ENCODE results near the gene NAV3.

NAV3 gene

DNA sequence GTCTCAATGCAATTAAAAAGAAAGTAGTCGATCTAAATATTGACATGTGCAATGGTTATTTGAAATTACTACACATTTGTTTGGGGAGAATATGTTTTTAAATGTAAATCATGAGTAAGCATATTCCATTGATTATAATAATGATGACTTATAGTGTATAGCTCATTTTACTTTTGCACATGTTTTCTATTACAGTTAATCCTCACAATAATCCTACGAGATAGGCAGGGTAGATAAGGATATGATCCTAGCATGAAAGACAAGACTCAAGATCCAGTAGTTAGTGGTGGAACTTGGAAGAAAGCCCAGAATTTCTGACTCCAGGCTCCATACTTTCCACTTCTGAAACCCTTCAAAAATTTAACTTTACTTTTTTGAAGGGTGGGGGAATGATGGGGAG is 94.0 kb downstream of the NAV3 start:
- DNase-seq (ENCODE audit: low spot score) = no peak

DNA sequence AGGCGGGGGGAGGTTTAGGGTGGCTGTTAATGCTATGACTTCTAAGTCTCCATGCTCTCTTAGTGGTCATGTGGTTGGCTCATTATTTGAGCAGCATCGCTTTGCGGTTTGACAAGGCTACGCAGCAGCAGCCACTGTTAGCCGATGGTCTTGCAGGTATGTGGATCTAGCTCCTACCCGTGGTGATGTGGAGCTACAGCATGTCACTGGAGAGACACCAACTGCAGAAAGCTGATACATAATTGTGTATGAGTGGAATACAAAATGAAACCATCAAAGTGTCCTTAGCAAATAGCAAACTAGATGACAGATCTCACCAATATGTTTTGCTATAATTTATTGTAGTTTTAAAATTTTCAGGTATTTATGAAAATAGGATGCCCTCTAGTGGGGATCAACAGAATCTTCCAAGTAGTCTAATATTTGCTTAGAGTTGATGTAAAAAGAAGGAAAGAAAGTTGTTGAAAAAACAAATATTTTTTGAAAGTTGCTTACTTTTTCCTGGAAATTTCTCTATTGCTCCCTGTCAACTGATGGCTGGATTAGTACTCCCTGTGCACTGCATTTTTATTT is 94.9 kb downstream of the NAV3 start:
- peak; percentile 34 for DNase-seq (ENCODE audit: low spot score)

DNA sequence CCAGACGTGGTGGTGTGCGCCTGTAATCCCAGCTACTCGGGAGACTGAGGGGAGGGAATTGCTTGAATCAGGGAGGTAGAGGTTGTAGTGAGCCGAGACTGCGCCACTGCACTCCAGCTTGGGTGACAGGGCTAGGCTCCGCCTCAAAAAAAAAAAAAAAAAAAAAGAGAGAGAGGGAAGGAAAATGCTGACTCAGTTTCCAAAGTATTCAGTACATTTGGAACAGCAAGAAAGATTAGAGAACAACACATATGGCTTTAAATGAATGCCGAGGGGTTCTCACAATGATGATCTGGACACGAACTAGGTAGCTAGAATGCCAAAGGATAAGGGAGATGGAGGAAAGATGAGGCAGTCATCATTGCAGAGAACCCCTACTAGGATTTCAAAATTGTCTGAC is 97.4 kb downstream of the NAV3 start:
- no peak for DNase-seq (ENCODE audit: low spot score)

DNA sequence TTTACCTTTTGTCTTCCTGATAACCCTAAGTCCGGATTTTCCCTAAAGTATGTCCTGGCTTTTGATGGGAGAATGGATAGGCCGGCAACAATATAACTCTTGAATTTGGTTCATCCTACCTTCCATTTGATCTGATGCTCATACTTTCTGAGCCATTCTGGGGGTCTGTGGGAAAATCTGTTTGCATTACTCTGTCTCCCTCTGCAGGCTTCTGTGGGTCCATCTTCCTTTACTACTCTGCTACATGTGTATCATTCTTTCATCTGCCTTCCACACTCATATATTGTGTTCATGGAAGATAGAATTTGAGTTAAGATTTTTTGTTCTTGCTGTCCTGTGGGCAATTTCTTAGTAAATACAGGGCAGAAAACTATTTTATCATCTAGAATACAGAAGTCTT is 101.5 kb downstream of the NAV3 start:
- no peak for DNase-seq (ENCODE audit: low spot score)

DNA sequence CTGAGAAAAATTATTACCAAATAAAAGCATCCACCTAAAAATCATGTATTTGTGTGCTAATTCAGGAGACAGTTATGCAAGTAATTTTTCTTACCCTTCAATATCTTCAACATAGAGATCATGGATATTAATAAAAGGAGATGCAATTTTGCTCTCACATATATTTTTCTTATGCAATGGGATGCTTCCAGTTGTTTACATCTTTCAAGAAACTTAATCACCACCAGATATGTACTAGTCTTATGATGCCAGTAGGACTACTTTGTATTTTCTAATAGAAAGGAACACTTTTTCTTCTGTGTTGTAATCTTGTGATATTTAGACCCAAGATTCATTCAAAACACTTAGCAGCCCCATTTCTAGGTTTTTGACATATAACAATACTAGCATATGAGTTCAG is 107.6 kb downstream of the NAV3 start:
- no peak for DNase-seq (ENCODE audit: low spot score)

DNA sequence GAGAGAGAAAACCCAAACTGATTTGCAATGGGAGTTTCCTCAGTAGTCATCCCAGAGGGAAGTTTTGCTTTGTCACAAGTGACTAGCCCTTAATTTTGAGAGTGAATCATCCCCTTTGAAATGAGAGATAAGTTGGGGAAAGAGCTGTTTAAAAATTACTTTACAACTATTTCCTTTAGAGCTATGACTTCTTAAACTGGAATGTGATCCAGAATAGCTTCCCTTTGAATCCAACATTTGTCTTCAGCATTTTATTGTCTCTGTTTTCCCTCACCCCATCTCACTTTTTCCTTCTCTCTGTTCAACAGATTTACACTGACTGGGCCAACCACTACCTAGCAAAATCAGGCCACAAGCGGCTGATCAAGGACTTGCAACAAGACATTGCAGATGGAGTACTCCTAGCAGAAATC is 109.3 kb downstream of the NAV3 start:
- no peak for DNase-seq (ENCODE audit: low spot score)

DNA sequence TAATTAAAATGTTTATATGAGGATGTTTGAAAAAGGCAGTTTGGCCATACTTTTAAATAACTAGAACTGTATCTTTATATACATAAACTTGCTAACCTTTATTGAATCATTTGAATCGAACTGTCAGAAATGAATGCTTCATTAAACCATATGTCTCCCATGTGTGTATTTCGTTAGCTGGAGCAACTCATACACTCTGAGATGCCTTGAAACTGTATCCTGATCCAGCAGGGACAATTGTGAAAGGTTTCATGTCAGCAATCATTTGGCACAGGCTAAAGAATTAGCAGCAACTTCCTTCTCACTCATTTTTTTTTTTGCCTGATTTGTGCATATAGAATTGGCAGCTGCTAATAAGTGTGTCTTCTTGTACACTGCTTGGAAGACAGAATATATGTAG is 109.9 kb downstream of the NAV3 start:
- no peak for DNase-seq (ENCODE audit: low spot score)

DNA sequence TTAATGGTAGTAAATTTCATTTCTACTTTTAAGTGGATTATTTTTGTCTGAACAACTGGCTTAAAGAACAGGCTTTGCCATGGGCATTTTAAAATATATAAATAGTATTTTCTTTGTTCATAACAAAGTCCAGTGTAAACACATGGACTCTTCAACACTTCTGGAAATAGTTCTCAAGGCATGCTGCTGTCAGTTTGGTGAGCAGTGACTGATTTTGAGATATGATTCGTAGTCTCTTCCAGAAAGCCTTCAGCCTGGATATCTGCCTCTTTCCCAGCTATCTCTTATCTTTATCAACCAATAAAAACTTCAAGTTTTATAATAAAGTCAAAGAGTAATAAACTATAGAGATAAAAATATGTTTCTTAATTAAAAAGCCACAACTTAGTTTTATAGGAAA is 110.7 kb downstream of the NAV3 start:
- DNase-seq (ENCODE audit: low spot score) = no peak

DNA sequence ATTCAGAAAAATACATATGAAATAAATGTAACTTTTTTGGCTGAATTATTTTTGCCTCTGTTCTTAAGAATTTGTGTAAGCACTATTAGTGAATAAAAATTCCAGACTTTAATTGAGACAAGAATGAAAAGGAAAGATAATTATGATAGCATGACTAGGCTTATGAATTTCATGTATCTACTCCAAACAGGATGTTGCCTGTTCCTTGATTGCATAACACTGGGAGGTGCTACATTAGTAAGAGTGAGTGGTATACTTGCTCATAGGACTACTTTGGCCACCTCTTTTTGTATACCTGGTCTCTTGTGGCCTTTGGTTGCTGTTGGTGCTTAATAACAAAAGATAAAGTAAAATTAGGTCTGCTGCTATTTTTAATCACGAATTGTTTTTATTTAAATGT is 112.8 kb downstream of the NAV3 start:
- no peak for DNase-seq (ENCODE audit: low spot score)

DNA sequence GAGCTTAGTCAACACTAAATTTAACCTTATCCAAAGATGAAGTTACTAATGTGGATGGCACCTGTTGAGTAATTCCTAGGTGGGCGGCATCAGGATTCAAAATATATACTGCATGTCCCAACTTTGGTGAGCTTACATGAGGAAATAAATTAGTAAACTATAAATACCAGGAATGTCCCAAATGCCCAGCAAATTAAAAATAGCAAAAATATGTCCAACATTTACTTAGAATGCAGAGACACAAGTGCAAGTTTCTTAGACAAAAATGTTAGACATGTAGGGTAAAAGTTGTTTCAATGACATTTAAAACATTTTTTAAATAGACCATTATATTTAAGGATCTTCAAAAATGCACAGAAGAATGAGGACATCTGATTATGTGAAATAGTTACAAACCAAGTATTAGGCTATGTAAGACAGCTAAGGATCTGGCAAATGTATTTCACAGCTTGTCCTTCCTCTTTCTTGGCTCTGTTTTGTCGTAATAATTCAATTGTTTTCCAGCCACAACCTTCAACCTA is 115.9 kb downstream of the NAV3 start:
- no peak for DNase-seq (ENCODE audit: low spot score)

DNA sequence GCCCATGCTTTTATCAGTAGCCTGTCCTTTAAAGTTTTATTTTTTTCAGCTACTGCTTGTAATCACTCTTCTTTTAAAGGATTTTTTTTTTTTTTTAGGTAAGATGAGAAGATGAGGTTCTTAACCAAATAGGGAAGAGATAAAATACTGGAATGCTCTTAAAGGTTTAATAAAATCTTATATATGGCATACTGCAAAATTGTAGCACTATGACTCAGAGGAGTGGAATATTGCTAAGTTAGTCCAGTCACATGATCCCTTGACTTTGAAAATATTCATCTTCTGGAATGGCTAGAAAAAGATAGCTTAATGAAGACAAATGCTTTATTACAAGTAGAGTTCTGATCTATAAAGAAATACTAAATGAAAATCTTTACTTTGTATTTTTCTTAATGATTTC is 116.6 kb downstream of the NAV3 start:
- no peak for DNase-seq (ENCODE audit: low spot score)

DNA sequence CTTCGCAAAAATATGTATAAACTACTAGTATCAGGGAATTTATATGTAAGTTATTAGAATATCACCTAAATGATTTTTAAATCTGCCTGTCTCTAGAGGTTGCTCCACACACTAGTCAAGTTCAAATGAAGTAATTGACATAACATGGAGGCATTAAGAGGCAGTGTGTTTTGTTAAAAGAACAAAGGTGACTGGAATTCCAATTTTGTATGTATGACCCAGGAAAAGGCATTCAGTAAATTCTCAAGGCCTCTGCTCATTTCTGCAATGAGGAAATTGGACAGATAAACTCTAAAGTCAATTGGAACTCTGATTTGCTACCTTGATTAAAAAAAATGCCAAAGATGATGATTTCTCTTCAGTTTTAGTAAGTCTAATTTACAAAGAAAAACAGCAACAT is 117.1 kb downstream of the NAV3 start:
- no peak for DNase-seq (ENCODE audit: low spot score)

DNA sequence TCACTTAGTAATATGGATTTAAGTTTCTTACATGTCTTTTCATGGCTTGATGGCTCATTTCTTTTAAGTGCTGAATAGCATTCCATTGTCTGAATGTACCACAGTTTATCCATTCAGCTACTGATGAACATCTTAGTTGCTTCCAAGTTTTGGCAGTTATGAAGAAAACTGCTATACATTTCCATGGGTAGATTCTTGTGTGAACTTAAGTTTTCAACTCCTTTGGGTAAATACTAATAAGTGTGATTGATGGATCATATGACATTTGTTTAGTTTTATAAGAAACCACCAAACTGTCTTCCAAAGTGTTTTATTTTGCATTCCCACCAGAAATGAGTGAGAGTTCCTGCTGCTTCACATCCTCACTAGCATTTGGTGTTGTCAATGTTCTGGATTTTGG is 119.2 kb downstream of the NAV3 start:
- no peak for DNase-seq (ENCODE audit: low spot score)

DNA sequence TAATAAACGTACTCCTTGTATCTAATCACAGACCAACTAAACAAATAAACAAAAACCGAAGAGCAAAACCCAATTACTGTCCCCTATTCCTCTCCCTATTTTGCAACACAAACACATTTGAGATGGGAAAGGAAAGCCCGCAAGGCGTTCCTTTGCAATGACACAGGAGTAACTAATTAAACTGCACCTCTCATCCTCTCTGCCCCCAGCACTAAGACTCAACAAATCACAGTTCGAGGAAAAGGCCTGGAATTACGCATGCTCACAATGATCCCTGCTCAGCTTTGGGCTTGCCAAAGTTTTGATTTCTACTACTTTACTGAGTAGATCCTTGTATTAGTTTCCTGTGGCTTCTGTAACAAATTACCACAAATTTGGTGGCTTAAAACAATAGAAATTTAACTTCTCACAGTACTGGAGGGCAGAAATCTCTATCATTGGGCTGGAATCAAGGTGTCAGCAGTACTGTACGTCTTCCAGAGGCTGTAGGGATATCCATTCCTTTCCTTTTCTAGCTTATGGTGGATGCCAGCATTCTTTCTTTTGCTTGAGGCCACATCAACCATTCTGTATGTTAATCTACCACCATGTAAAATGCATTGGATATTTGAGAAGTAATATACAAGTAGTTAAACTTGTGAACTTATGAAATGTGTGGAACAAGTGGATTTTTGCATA is 123.0 kb downstream of the NAV3 start:
- no peak for DNase-seq (ENCODE audit: low spot score)

DNA sequence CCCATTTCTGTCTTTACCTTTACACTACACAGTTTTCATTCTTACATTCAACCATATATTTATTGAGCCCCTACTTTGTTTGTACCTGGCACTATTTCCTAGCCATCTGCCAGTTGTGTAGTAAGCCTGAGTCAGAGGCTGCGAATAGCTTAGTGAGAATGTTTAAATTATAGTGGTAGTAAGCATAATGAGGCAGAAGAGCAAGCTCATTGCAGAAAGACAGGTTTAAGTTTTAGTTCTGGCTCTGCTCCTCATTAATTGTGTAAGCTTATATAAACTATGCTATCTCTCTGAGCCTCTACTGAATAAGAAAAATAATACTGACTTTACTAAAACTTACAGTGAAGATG is 123.5 kb downstream of the NAV3 start:
- DNase-seq (ENCODE audit: low spot score) = no peak

DNA sequence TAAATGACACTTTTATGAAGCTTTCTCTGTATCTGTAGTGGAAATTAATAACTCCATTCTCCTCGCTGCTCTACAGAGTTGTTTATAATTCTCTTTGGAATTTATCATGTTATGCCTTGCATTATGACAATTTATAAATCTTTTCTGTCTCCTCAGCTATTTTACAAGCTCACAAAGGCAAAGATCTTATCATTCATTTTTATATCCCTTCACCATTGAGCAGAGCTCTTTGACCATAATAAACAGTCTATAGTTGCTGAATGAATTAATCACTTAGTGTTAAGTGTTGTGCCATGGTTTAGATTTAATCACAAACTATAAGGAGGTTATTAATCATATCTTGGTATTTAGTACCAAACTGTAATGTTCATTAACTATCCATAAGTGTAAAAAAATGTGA is 126.4 kb downstream of the NAV3 start:
- DNase-seq (ENCODE audit: low spot score) = no peak

DNA sequence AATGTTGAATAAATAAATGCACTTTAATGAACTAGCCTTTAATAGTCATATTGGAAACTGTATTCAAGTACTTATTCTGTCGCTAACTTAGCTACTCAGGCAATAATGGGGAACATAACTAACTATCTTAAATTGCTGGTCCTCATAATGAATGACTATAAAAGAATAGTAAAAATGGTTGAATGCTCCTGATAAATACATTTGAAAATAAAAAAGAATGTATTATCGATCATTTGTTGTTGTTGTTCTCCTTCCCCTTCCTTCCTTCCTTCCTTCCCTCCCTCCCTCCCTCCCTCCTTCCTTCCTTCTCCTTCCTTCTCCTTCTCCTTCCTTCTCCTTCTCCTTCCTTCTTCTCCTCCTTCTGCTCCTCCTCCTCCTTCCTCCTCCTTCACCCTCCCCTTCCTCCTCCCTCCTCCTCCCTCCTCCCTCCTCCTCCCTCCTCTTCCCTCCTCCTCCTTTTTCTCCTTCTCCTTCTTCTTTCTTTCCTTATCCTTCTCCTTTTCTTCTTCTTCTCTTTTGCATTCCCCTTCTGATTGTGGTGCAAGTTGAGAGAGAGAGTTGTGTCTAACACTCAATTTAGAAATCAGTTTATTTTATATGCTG is 133.0 kb downstream of the NAV3 start:
- DNase-seq (ENCODE audit: low spot score) = no peak

DNA sequence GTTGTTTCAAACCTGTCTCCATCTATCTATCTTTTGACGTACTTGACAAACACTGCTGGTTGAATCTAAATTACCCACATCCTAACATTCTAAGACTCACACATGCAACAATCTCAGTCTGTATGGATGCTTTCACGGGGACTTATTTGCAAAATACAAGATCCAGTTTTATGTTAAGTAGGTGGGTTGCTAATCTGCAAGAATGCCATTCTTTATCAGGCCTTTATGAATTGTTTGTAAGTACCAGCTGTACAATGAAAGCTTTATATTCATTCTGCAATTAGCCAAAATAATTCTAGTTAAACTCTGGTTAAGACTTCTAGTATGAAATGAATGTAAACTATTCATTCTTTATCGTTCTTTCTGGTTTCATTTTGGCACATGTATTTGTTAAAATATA is 135.1 kb downstream of the NAV3 start:
- DNase-seq (ENCODE audit: low spot score) = no peak

DNA sequence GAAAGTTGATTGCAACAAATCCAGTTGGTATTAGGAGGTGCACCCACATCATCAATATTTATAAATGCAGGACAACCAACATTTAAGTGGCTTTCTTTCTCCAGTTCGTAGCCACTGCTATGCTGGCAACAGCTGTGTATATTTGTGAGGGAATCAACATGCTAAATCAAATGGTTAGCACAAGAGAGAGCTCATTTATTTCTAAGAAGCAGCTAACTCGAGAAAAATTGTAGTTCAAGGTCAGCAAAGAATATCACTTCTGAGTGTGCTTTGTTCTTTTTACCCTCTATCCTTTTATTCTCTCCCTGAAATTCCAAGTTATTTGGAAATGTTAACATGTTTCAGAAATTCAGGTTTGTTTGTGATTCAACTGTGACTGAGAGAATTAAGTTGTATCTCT is 137.3 kb downstream of the NAV3 start:
- DNase-seq (ENCODE audit: low spot score) = no peak

DNA sequence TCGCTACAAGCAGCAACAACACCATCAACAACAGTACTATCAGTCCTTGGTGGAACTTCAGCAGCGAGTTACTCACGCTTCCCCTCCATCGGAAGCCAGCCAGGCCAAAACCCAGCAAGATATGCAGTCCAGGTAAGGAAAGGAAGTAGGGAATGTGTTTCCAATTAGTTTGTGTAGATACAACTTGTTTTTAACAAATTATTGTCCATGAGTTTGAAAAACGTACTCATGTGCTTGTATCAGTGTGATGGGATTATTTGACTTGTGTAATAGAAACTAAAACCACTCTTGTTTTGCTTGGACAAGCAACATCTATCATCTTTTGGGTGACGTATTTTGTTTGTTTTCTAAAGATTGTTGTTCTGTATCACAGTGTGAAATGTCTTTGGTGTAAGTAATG is 137.9 kb downstream of the NAV3 start:
- DNase-seq (ENCODE audit: low spot score) = no peak

DNA sequence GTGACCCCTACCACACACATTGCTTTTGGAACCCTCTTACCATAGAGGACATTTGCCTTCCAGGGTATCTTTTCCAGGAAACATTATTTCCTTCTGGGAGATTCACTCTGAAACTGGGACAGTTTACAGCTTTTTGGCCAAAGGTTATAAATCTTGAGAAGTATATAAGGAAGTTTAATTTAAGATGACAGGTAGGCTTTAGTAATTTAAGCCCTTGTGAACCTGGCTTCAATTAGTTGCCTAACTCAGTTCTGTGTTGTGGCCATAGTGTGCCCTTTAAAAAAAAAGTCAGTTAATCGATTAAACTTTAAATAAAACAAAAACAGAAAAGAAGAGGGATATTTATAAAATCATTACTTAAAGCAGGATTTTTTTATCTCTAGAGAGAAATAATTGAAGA is 142.9 kb downstream of the NAV3 start:
- no peak for DNase-seq (ENCODE audit: low spot score)

DNA sequence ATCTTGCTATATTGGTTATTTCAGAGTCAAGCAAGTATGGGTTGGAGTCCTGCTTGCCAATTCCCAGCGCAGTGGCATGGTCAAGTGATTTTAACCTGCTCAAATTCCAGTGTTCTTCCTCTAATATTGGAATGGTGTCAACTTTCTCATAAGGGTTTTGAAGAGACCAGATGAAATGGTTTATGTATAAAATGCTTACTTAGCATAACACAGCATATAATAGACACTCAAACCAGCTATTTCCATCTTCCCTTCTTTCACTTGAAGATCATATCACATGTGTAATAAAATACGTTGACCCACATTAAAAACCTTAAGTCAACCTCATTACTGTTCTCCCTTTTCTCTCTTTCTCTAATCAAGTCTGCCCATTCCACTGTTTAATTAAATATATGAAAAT is 144.0 kb downstream of the NAV3 start:
- DNase-seq (ENCODE audit: low spot score) = no peak

DNA sequence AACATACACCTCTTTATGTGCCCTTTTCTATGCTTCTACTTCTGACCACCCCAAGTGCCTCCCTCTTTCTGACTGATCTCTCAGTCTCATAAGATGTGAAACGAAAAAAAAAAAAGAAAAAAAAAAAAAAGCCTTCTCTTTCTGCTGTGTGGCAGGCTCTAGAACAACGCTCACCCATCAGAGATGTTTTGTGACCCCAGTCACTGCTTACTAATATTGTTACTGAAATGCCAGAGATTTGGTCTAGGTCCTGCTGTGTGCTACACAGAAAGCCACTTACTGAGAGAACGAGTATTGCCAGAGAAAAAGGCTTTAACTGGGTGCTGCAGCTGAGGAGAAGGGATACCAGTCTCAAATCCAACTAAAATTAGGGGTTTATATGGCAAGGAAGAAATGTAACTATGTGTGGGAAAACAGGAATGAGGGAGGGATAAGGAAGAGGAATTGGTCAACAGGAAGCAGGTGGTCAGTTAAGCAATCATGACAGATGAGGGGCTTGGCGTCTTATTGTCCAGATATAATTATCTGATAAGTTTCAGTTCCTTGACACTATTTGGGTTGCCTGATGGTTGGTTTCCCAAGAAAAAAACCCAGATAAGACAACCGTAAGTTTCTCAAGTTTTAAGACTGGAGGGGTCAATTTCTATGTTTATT is 149.0 kb downstream of the NAV3 start:
- no peak for DNase-seq (ENCODE audit: low spot score)

Measured in HuH-7 (cell line).